Kidney (tissue), 14 donors: Measurements from ENCODE around the gene LDAH. TPM values are rescaled to one million over a fixed set of nuclear protein-coding genes. Genes with fewer than 3 reads are reported as not detected.

ENCODE experiments used
- DNase-seq, 5 donors: peaks; one replicate each; pipeline ENCODE4 v3.0.0-alpha.2; 2013 to 2020
- FAIRE-seq: peaks from 2 replicates; lab custom pipeline; 2012; peaks lifted over from hg19 to GRCh38; lab: Jason Lieb, UNC
- H3K27ac ChIP-seq, 2 donors: one replicate each; pipeline ENCODE4 v1.7.0; 2013; ENCODE audit warnings: low read depth in 2 of 2, low read length in 2 of 2, inconsistent platforms in 1 of 2
- H3K27me3 ChIP-seq: one replicate; pipeline ENCODE4 v1.7.1; 2013; ENCODE audit warnings: low read length, inconsistent platforms; ENCODE audit not compliant: control insufficient read depth, insufficient read depth
- H3K36me3 ChIP-seq, 3 donors: one replicate each; pipeline versions ENCODE4 v1.7.0 to v1.7.1; 2013; ENCODE audit warnings: low read length in 3 of 3, control low read depth in 1 of 3, inconsistent platforms in 1 of 3; ENCODE audit not compliant: insufficient read depth in 3 of 3, control insufficient read depth in 2 of 3
- H3K4me1 ChIP-seq, 3 donors: one replicate each; pipeline versions ENCODE4 v1.7.0 to v1.7.1; 2013; ENCODE audit warnings: low read length in 3 of 3, inconsistent platforms in 1 of 3, low read depth in 1 of 3; ENCODE audit not compliant: control insufficient read depth in 2 of 3, insufficient read depth in 2 of 3
- H3K4me3 ChIP-seq, 3 donors: one replicate each; pipeline versions ENCODE4 v1.7.0 to v1.8.1; 2013; ENCODE audit warnings: low read length in 3 of 3, control low read depth in 1 of 3, inconsistent platforms in 1 of 3
- H3K9ac ChIP-seq, 3 donors: one replicate each; pipeline versions ENCODE4 v1.7.0 to v1.7.1; 2013; ENCODE audit warnings: low read length in 3 of 3, control low read depth in 1 of 3, inconsistent platforms in 1 of 3
- H3K9me3 ChIP-seq, 3 donors: one replicate each; pipeline versions ENCODE4 v1.7.0 to v1.7.1; 2013; ENCODE audit warnings: low read length in 3 of 3, control low read depth in 1 of 3, inconsistent platforms in 1 of 3; ENCODE audit not compliant: control insufficient read depth in 2 of 3, insufficient read depth in 1 of 3
- CTCF ChIP-seq: IDR thresholded peaks from 3 replicates; pipeline ENCODE4 v1.5.1; 2012; ENCODE audit warnings: mild to moderate bottlenecking, moderate library complexity, borderline replicate concordance; ENCODE audit not compliant: insufficient read depth; ENCODE audit errors: extremely low read depth
- intact Hi-C: fragments of 100-400 bp; cut with DNase I; formaldehyde crosslinking; loops from one replicate; pipeline ENCODE4 v1.11.1; 2022
- polyA plus RNA-seq: library from polyadenylated mRNA; stranded (reverse); fragments of 350-450 nt; fragmentation: Illumina TruSeq; extraction: RNeasy Lipid Tissue Mini Kit (QIAGEN cat#74804); gene quantifications from one replicate; pipeline ENCODE4 v1.2.3, GENCODE V29; 2014; ENCODE audit warnings: low read depth, low replicate concordance; ENCODE audit not compliant: insufficient read depth
- total RNA-seq: library from RNA; stranded (reverse); fragmentation: NEBNext Ultra II Directional; extraction: Animal tissue kit (Norgen Biotek cat#: 25700); gene quantifications from one replicate; pipeline ENCODE4 v1.2.1, GENCODE V29; 2021
- donor health status: control.
- donor health status: control.
- donor health status: control.
- donor health status: control.
- donor health status: control.
- donor health status: DM: yes; HTN: yes; CAD: no.
- donor health status: Normal renal cell carcinoma (clear cell type).

Gene LDAH
- total and polyA plus RNA-seq, 2 donors from 2014 or later, result 15.5 to 20.4 TPM

DNA sequence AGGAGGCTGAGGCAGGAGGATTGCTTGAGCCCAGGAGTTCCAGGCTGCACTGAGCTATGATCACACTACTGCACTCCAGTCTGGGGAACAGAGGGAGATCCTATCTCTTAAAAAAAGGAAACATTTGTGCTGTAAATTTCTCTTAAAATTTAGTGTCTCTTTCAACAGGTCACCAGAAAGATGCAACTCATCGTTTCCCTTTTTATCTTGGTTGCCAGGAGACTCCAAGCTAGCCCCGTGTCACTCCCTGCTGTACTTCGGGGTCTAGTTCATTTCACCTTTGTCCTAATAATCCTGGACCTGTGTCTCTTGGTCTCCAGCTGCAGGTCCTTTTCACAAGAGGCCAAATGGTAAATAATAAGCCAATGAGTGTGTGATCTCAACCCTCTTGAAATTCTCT lies 179.1 kb downstream of the LDAH start:
- Histone ChIP-seq H3K4me3 (no peak overlapping the region), H3K9ac (no peak overlapping the region), H3K27ac (no peak overlapping the region), H3K4me1 (peaks cover 0 to 20% (median 8%) of the 10 kb centered on the region in 3 donors), H3K27me3 (no peaks in the 10 kb centered on the region), H3K36me3 (peaks cover 0 to 24% (median 12%) of the 10 kb centered on the region in 3 donors), H3K9me3 (no peaks in the 10 kb centered on the region)
- DNase-seq (no peak), FAIRE-seq (no peak)
- intact Hi-C loops, result no loop called here
- TF ChIP-seq CTCF, result no peak

DNA sequence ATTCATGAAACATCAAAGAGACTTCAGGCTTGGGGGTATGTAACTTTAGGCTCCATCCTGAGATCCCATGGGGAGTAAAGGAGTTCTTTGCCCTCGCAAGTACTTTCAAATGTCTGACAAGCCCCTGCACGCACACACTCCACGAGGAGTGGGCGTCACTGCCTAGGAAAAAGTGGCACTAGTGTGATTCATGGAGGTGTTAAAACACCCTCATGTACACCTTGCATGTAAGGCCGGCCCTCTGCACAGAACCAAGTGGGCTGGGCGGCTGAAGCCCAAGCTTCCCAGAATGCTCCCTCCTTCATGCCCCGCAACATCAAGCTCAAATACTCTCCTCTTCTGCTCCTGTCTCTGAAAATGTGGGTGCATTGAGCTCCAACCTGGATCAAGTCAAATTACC lies 179.8 kb downstream of the LDAH start:
- Histone ChIP-seq H3K4me3 (no peak overlapping the region), H3K36me3 (peaks cover 0 to 26% (median 12%) of the 10 kb centered on the region in 3 donors), H3K9ac (no peak overlapping the region), H3K27ac (no peak overlapping the region), H3K27me3 (no peaks in the 10 kb centered on the region), H3K9me3 (no peaks in the 10 kb centered on the region), H3K4me1 (peaks cover 0 to 13% (median under 1%) of the 10 kb centered on the region in 3 donors)
- no peak for TF ChIP-seq CTCF
- FAIRE-seq (no peak), DNase-seq (peak in 1 of 5 donors; percentile 41)
- intact Hi-C loops, result no loop called here

DNA sequence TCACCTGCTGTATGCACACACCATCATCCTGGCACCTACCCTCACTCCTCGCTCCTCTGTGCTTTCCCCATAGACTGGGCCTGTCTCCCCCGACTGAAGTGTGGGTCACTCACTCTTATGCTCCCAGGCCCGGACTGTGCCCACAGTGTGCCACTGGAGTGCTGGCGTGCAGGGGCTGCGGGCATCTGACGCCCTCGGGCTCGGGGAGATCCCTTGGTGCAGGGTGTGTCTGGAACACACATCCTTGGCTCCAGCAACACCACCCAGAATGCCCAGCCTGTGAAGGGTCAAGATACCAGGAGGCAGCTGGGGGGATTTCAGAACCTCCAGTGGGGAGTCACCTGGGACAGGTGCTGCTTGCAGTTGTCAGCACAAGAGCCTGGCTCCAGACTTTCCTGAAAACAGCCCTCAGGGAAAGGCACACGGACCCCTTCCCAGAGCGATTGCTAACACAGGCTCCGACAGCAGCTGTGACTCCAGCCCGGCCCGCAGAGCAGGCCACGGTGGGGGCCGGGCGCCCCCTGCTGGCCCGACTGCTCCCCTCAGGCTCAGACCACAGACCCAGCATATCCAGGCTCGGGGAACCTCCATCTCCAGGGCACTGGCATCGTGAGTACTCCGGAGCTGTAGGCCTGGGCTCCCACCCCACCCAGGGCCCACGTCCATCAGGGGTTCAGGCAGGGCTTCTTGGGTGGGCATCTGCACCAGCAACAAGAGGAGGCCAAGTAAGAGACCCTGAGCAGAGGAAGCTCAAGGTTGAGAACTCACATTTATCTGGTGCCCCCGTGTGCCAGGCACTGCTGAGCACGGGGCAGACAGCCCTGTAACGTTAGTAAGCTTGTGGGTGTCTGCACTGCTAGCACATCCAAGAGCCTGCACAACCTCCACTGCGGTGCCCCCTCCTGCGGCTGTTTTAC lies 180.6 kb downstream of the LDAH start:
- FAIRE-seq (no peak), DNase-seq (peak; percentile 81 to 89 (median 85))
- H3K27ac ChIP-seq, result no peak overlapping the region
- intact Hi-C loops, result no loop called here
- peaks cover 0 to 9% (median 0%) of the 10 kb centered on the region in 3 donors for H3K4me1 ChIP-seq
- peak overlapping the region in 1 of 3 donors; percentile 21 for H3K9ac ChIP-seq
- H3K9me3 ChIP-seq, result no peaks in the 10 kb centered on the region
- no peak overlapping the region for H3K4me3 ChIP-seq
- no peaks in the 10 kb centered on the region for H3K27me3 ChIP-seq
- H3K36me3 ChIP-seq, result peaks cover 0 to 27% (median 12%) of the 10 kb centered on the region in 3 donors
- TF ChIP-seq CTCF, result peak; percentile 95
